Muscle of leg (tissue), 11 donors: ENCODE results near the gene CLRN1. TPM values are rescaled to one million over a fixed set of nuclear protein-coding genes. Genes with fewer than 3 reads are reported as not detected.
A peak's percentile ranks its signal among the peaks of the same experiment; 100 is the strongest.

Experiments used
- DNase-seq: peaks from one replicate; pipeline ENCODE4 v3.0.0; 2013
- H3K27ac ChIP-seq: one replicate; pipeline ENCODE4 v1.5.1; 2013; ENCODE audit warnings: mild to moderate bottlenecking, low read length, control low read depth
- H3K27me3 ChIP-seq: one replicate; pipeline ENCODE4 v1.6.1; 2013; ENCODE audit warnings: low read length; ENCODE audit not compliant: control insufficient read depth, insufficient read depth
- H3K36me3 ChIP-seq: one replicate; pipeline ENCODE4 v1.6.1; 2013; ENCODE audit warnings: low read length; ENCODE audit not compliant: control insufficient read depth, insufficient read depth
- H3K4me1 ChIP-seq: one replicate; pipeline ENCODE4 v1.6.1; 2013; ENCODE audit warnings: low read length; ENCODE audit not compliant: control insufficient read depth, insufficient read depth
- H3K4me3 ChIP-seq: one replicate; pipeline ENCODE4 v1.5.1; 2013; ENCODE audit warnings: low read length, control low read depth
- H3K9me3 ChIP-seq: replicated peaks from 2 replicates; pipeline ENCODE4 v1.6.1; 2013; ENCODE audit warnings: low read depth, low read length; ENCODE audit not compliant: control insufficient read depth
- WGBS: methylation state at CpG from one replicate; pipeline ENCODE4 v1.1.5; 2013; ENCODE audit warnings: missing lambda C conversion rate; ENCODE audit not compliant: insufficient coverage; 5-methylcytosine and 5-hydroxymethylcytosine counted together
- polyA plus RNA-seq, 8 donors: library from polyadenylated mRNA; unstranded; fragments of 120-200 nt; gene quantifications; one replicate each; pipeline versions ENCODE4 v1.2.1 to v1.2.3, GENCODE V29; 2013; ENCODE audit warnings: inconsistent platforms in 1 of 8, low replicate concordance in 1 of 8; ENCODE audit not compliant: insufficient read length in 8 of 8, insufficient read depth in 1 of 8
- total RNA-seq: library from RNA; stranded (reverse); fragments of 120-200 nt; gene quantifications from one replicate; pipeline ENCODE4 v1.2.4, GENCODE V29; 2013

The CLRN1 gene
- total and polyA plus RNA-seq, 9 donors: 0.18 to 0.98 (median 0.41) TPM

- 75% methylated on average over 2 of the region's 6 CpGs for WGBS
- H3K9me3 ChIP-seq: no peaks in the 10 kb centered on the region
- H3K36me3 ChIP-seq: no peaks in the 10 kb centered on the region
- no peak overlapping the region for H3K27ac ChIP-seq
- H3K4me1 ChIP-seq: peaks cover 7% of the 10 kb centered on the region
- DNase-seq: no peak
- H3K4me3 ChIP-seq: no peak overlapping the region
- H3K27me3 ChIP-seq: no peaks in the 10 kb centered on the region
Observed at GRCh38 chr3:150956376-150956775, 16.2 kb downstream of the CLRN1 start.

- no peak for DNase-seq
- H3K4me1 ChIP-seq: no peaks in the 10 kb centered on the region
- H3K27me3 ChIP-seq: no peaks in the 10 kb centered on the region
- H3K9me3 ChIP-seq: no peaks in the 10 kb centered on the region
- H3K36me3 ChIP-seq: no peaks in the 10 kb centered on the region
- no peak overlapping the region for H3K27ac ChIP-seq
- 91% methylated on average over 10 of the region's 13 CpGs for WGBS
- no peak overlapping the region for H3K4me3 ChIP-seq
Observed at GRCh38 chr3:150951923-150952322, 20.6 kb downstream of the CLRN1 start.

GRCh38 chr3:150945226-150946032 is 27.1 kb downstream of the CLRN1 start:
- Histone ChIP-seq H3K4me3 (no peak overlapping the region), H3K36me3 (no peaks in the 10 kb centered on the region), H3K27me3 (no peaks in the 10 kb centered on the region), H3K27ac (no peak overlapping the region), H3K4me1 (no peaks in the 10 kb centered on the region), H3K9me3 (no peaks in the 10 kb centered on the region)
- no CpG with 5 or more reads among the region's 3 CpGs for WGBS
- DNase-seq: no peak

- Histone ChIP-seq H3K27me3 (no peaks in the 10 kb centered on the region), H3K4me1 (no peaks in the 10 kb centered on the region), H3K27ac (no peak overlapping the region), H3K9me3 (no peaks in the 10 kb centered on the region), H3K36me3 (no peaks in the 10 kb centered on the region), H3K4me3 (no peak overlapping the region)
- no peak for DNase-seq
- 80% methylated on average over 2 of the region's 3 CpGs for WGBS
Observed at GRCh38 chr3:150942221-150942620, 30.3 kb downstream of the CLRN1 start.

GRCh38 chr3:150936693-150937092 is 35.8 kb downstream of the CLRN1 start:
- 68% methylated on average over 2 of the region's 2 CpGs for WGBS

GRCh38 chr3:150933473-150933995 is 39.0 kb downstream of the CLRN1 start:
- H3K9me3 ChIP-seq: no peaks in the 10 kb centered on the region
- H3K4me3 ChIP-seq: no peak overlapping the region
- peak overlapping the region; percentile 35 for H3K27ac ChIP-seq
- peak; percentile 14 for DNase-seq
- WGBS: no CpG with 5 or more reads among the region's 1 CpG
- no peaks in the 10 kb centered on the region for H3K36me3 ChIP-seq
- peaks cover 5% of the 10 kb centered on the region for H3K4me1 ChIP-seq
- H3K27me3 ChIP-seq: no peaks in the 10 kb centered on the region

More at GRCh38 chr3:150936693-150937092, 35.8 kb downstream of the CLRN1 start:
- DNase-seq: no peak
- Histone ChIP-seq H3K9me3 (no peaks in the 10 kb centered on the region), H3K4me1 (peaks cover 3% of the 10 kb centered on the region), H3K36me3 (no peaks in the 10 kb centered on the region), H3K27ac (no peak overlapping the region), H3K27me3 (no peaks in the 10 kb centered on the region), H3K4me3 (no peak overlapping the region)

GRCh38 chr3:150931745-150932144 is 40.8 kb downstream of the CLRN1 start:
- no peak for DNase-seq
- WGBS: 57% methylated on average over 1 of the region's 1 CpG
- H3K4me3 ChIP-seq: no peak overlapping the region
- no peaks in the 10 kb centered on the region for H3K27me3 ChIP-seq
- no peaks in the 10 kb centered on the region for H3K9me3 ChIP-seq
- H3K4me1 ChIP-seq: peaks cover 5% of the 10 kb centered on the region
- no peak overlapping the region for H3K27ac ChIP-seq
- H3K36me3 ChIP-seq: no peaks in the 10 kb centered on the region

GRCh38 chr3:150930839-150931238 is 41.7 kb downstream of the CLRN1 start:
- 54% methylated on average over 3 of the region's 3 CpGs for WGBS
- Histone ChIP-seq H3K4me3 (no peak overlapping the region), H3K36me3 (no peaks in the 10 kb centered on the region), H3K27ac (no peak overlapping the region), H3K9me3 (no peaks in the 10 kb centered on the region), H3K27me3 (no peaks in the 10 kb centered on the region), H3K4me1 (peaks cover 7% of the 10 kb centered on the region)
- DNase-seq: no peak

- H3K4me3 ChIP-seq: no peak overlapping the region
- H3K27ac ChIP-seq: no peak overlapping the region
- peaks cover 12% of the 10 kb centered on the region for H3K4me1 ChIP-seq
- WGBS: 83% methylated on average over 1 of the region's 1 CpG
- no peak for DNase-seq
- H3K27me3 ChIP-seq: no peaks in the 10 kb centered on the region
- H3K9me3 ChIP-seq: no peaks in the 10 kb centered on the region
- H3K36me3 ChIP-seq: no peaks in the 10 kb centered on the region
Observed at GRCh38 chr3:150928234-150928633, 44.3 kb downstream of the CLRN1 start.

GRCh38 chr3:150926328-150926727 is 46.2 kb downstream of the CLRN1 start:
- Histone ChIP-seq H3K36me3 (no peaks in the 10 kb centered on the region), H3K9me3 (no peaks in the 10 kb centered on the region), H3K27ac (no peak overlapping the region), H3K27me3 (no peaks in the 10 kb centered on the region), H3K4me1 (peaks cover 7% of the 10 kb centered on the region), H3K4me3 (no peak overlapping the region)
- WGBS: 67% methylated on average over 1 of the region's 7 CpGs
- no peak for DNase-seq
